T-helper 1 cell (primary cell): ENCODE results near the gene HOXA6.

ENCODE experiments used
- DNase-seq, 5 donors: peaks; one replicate each; pipeline ENCODE4 v3.0.0-alpha.2; 2012 to 2020

HOXA6 gene

DNA sequence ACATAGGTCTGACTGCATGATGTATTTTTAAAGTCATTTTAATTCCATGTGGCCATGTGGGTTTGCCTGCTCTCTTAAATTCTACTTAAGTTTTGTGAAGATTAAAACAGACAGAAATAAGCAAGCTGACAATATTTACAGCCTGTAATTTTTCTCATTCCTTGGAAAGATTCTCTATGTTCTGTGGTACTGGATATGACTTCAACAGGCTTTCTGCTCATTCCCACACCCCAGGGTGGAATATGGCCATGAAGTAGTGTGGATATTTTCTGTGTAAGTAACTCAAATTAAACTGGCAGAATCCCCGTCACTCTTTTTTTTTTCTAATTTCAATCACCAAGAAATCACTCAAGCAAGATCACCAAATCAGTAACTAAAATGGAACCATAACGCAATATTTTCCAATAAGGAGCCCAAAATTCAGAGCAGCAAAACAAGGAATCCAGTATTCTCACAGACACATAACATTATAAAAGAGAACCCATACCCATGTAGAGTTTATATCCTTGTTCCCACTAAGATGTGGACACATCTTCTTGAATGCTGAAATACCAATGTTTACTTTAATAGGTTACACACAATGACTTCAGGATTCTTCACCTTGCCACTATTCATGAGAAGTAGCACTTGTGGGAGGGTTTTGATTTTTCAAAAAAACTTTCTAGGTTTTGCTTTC is 9.8 kb downstream of the HOXA6 start:
- DNase-seq: no peak

DNA sequence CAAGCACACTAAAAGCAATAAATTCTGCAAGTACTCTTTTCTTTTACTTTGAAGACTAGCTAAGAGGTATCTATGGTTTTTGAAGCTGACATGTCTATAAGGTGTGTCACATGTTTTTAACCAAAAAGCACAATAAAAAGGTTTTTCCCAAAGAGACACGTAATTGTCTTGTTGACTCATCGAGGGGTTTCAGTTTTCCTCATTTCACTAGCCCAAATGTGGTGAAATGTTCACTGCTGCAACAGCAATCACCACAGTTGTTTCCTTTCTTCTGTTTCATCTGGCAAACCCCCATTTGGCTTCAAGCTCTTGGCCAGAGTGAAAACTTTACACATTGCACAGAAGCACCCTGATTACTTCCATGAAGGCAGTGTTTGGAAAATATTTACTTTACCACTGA is 13.2 kb downstream of the HOXA6 start:
- peak in 1 of 5 donors; percentile 61 for DNase-seq

DNA sequence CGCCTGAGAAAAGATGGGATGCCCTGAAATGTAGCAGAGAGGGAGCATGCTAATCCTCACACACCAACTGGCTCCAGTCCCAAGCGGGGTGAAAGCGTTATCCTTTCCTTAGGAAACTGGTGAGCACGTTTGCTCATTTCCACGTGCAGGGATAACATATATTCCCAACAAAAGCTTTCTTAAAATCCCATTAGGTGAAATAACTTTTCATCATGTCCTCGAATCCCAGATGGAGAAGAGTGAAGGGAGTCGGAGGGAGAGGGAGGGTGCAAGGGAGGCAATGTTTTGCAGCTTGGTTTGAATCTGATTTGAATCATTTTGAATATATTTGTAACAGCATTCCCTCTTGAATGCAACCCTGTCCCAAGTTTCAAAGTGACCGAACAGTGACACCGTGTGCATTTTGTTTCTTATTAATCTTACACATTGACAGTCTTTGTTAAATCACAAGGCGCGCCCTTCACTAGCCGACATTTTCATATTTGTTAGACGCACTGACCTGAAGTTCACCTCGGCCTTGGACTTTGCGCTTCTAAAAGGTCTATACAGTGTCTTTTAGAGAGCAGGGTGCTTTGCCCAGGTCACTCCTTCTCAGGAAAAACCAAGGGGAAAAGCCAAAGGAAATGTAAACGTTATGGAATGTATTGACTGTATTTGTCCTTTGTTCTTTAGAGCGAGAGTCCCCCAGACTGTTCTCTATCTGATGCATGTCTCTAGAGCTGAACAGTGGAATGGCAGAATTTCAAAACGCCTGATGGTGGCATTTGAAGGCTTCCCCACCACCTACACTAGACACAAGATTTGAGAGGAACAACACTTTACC is 14.0 kb downstream of the HOXA6 start:
- no peak for DNase-seq

- no peak for DNase-seq
Measured at GRCh38 chr7:27132978-27133377, 14.6 kb downstream of the HOXA6 start.

- no peak for DNase-seq
Measured at GRCh38 chr7:27132214-27132613, 15.4 kb downstream of the HOXA6 start.

DNA sequence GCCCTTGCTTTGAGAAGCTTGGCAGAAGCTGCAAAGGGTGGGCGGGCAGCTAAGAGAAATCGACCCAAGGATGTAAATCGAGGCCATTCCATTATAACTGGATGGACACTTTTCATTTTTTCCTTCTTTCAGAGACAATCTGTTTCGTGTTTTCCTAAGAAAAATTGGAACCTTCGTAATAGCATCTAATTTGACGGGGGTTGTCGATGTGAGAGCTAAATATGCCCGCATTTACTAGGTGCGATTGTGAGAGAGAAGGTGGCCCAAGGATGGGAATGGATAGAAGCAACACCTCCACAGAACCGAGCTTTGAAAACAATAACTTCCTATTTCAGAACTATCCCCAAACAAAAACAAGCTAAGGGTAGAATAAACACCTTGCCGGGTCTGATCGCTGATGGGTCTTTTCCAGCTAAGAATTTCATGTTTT is 16.2 kb downstream of the HOXA6 start:
- DNase-seq: no peak

DNA sequence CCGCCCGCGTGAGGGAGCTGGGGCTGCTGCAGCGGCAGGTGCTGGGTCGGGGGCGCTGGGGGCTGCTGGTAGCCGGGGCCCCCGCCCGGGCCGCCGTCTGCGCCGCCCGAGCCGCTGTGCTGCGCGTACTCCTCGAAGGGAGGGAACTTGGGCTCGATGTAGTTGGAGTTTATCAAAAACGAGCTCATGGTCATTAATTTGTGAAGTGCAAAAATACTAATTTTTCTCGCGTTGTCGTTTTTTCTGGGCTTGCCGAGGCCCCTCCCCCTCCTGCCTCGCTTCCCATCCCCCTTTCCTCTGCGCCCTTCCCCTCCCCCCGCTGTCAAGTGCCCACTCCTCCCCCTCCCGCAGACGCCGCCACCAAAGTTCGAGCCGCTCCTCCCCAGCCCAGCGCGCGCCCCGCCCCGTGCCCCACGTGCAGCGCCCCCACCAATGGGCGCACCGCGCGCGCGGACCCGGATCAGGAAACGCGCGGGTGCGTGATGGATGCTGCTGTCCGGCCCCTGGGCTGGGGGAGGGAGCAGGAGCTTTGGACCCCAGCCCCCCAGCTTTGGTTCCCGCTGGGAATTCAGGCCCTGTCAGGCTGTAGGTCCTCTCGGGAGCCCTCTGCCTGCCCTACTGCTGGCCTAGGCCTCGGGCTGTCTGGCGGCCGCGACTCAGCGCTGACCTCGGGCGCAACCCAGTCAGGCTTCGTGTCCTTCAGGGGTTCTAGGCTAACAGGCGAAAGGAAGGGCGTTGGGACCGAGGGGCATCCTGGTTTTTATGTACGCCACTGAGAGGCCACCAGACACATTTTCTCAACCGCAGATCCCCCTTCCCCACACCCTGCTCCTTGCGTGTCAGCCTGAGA is 16.8 kb downstream of the HOXA6 start, which contains the start of gene HOXA4:
HOXA4 (minus strand) TSS at position 218 of the 850 bp plus-strand sequence; CDS start at position 194, 24 bp downstream.
- peak; percentile 53 to 79 (median 66) for DNase-seq

- no peak for DNase-seq
Measured at GRCh38 chr7:27129729-27130539, 17.6 kb downstream of the HOXA6 start.

GRCh38 chr7:27128776-27129728 is 18.5 kb downstream of the HOXA6 start:
- no peak for DNase-seq

DNA sequence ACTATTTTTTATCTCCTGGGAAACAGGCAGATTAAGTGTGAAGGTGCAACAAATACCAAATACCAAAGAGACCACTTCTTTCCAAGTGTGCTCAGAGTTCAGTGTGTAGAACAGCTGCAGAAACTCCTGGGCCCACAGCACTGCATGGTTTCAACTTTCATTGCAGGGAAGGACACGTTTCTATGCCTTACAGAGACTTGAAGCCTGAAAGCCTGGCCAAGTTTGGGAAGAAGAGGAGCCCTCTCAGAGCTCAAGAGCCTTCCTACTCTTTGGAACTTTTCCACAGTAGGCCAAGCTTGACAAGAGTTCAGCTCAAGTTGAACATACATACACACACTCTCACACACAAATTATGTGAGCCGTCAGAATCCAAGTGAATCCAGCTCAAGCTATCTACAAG is 19.5 kb downstream of the HOXA6 start:
- no peak for DNase-seq

DNA sequence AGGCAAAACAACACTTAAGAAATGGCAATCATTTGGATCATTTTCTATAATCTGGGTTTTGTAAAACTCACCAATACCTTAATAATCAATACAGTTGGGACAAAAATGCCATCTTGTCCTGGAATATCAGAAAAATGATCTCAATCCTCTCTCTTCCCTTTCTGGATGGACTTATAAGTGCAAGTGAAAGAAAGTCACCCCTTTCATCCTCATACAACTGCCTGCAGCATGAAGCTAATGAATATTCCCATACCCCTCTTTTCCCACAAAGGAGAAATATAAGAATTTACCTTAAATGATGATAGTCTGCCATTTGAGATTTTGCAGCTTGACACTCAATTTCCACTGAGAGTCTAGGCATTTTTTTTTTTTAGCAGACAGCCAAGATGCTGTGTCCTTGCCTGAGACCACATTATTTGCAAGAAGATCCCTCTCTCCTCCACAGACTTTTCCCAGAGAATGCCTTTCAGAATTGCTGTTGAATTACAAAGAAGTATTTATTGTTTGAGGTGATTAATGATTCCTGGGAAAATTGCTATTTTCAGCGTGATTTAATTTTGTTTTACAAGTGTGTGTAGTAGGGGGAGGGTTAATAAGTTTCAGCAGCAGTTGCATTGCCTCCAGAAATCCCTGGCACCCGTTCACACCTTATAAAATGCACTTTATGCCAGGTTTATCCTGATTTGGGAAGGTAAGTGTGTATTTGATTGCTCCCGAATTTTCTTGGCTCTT is 20.8 kb downstream of the HOXA6 start:
- no peak for DNase-seq

GRCh38 chr7:27125986-27126394 is 21.6 kb downstream of the HOXA6 start:
- DNase-seq: no peak

DNA sequence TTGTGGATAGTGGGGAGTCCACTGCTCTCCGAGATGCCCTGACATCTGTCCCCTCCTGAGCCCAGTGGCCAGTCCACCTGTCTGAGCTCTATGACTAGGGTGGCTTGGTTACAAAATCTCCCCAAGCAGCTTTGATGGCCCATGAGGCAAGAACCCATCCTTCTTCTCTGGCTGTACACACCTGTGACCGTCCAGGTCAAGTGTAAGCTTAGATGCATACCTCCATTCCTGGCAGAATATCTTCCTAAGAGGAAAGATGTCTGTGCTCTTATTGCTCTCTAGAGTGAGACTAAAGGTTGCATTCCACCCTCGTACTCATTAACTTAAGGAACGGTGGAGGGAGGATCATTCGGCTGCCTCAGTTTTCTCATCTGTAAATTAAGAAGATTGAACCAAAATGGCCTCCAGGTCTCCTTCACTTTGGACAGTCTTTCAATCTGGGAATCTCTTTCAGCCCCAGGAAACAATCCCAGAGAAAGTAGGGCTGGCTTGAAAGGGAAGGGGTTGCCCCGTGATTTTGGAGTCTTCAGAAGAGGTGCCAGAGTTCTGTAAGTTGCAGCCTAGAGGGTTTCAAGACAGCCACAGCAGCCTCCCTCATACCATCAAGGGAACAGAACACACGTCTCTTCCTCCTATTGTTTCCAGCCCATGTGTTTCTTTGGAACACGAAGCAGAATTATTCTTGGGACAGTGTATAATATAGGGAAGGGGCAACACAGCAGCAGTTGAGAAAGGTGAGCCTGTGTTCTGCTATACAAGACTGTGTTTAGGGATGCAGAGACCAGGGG is 22.5 kb downstream of the HOXA6 start:
- no peak for DNase-seq

DNA sequence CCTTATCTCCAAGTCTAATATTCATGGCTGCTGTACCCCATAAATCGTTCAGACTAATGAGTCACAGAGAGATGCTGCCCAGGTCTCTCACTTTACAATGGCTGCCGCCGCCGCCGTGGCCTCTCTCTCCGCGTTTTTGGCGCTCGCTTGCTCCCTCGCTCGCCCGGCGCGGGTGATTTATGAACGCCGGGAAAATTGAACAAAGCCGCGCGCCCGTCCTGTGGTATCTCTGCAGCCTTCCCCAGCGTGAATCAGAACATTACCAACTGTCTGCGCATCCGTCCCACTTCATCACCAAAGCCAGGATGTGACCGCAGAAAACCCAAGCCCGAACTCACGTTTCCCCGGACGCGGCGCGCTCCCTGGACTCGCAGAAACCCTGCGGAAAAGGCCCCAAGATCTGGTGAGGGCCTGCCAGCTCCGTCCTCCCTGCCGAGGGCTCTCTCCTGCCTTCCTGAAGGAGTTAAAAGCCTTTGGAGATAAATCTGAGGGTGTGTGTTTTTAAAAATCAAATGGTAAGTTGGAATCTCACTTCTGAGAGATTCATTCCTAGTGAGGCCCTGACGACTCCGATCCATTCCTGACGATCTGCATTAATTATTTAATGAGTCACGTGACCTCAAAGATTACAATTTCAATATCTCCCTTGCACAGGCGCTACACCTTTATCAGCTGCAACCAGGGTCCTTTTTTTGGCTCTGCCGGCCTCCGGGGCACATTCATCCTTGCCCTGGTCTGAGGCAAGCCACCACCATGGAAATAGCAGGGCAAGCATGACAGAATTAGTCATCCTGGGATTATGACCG is 23.3 kb downstream of the HOXA6 start:
- no peak for DNase-seq

GRCh38 chr7:27123477-27124053 is 24.0 kb downstream of the HOXA6 start:
- no peak for DNase-seq

DNA sequence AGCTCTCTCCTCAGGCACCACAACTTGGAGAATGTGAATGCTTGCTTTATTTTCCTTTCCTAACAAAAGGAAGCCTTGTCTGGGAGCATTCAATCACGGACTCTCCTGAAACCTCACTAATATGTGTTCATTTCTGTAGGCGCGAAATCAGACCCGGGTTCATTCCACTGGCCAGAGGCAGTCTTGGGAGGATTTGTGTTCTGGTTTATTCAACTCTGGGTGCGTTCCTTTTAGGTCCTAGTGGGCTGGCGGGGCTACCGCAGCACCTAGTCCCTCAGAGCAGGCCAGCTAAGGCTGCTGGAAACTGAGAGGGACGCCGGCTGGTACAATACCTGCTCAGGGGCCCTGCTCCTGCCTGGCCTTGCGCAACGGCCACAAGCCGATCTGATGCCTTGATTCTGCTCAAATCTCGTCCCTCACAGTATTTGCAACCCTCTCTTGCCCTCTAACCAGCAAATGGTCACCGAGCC is 24.5 kb downstream of the HOXA6 start:
- no peak for DNase-seq

GRCh38 chr7:27122077-27122910 is 25.3 kb downstream of the HOXA6 start:
- DNase-seq: no peak
